Measurements from ENCODE around the gene SPRTN.

Gene SPRTN

GRCh38 chr1:231376875-231377549 lies 38.9 kb downstream of the SPRTN start:
- DNase-seq (ENCODE audit: low read depth) = no peak

- no peak for DNase-seq (ENCODE audit: low read depth)
Observed at GRCh38 chr1:231381729-231382128, 43.6 kb downstream of the SPRTN start.

GRCh38 chr1:231382426-231382825 lies 44.3 kb downstream of the SPRTN start:
- DNase-seq (ENCODE audit: low read depth) = no peak

DNA sequence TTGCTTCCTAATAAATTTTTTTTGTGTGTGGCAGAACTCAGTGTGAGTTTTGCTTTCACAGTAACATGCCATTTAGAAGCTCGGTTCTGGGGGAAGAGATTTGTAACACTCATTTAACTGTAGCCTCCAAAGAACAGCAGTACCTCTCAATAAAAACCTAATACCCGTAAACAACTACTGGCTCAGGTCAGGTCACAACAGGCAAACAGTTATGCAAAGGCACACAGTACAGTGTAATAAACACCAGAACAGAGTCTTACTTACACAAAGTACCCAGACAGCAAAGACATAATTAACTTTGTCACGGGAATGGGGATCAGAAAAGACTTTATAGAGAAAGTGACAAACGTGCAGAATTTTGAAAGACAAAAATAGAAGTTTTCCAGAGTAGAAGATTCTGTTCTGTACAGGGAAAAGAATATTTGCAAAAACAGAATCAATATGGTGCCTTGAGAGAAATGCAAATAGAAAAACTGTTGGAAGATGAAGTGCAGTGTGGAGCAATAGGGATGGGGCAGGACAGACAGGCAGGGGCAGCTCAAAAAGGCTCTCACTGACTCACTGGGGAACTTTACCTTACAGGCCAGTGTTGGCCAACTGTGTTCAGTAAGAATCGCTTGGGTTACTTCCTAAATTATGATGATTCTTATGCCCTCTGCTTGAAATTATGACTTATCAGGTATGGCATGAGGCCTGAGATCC lies 45.2 kb downstream of the SPRTN start:
- DNase-seq (ENCODE audit: low read depth) = no peak

DNA sequence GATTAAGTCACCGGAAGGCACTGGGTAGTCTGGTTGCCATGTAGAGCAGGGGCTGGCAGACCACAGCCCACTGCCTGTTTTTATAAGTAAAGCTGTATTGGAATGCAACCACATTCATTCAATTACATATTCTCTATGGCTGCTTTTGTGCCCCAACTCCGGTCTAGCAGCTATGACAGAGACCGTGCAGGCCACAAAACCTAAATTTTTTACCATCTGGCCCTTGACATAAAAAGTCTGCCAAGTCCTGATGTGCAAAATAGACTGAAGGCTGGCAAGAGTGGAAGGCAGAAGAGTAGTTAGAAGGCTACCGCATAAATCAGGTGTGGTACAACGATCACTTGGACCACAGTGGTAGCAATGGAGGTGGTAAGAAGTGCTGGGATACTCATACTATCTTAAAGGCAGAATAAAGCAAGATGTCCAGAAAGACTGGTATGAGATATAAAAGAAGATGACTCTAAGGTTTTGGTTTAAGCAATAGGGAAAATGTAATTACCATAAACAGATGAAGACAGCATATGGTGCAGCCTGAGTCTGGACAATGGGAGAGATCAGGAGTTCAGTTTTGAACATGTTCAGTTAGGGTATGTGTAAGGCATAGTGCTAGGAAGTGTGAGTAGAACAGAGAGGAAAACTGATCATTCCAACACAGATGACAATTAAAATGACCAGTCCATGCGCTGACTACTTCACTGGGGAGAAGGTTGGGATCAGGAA lies 46.8 kb downstream of the SPRTN start:
- DNase-seq (ENCODE audit: low read depth) = no peak

GRCh38 chr1:231385416-231385748 lies 47.3 kb downstream of the SPRTN start:
- no peak for DNase-seq (ENCODE audit: low read depth)

GRCh38 chr1:231386466-231386865 lies 48.4 kb downstream of the SPRTN start:
- DNase-seq (ENCODE audit: low read depth) = no peak

- no peak for DNase-seq (ENCODE audit: low read depth)
Observed at GRCh38 chr1:231387770-231388669, 49.9 kb downstream of the SPRTN start.

GRCh38 chr1:231390071-231390470 lies 52.0 kb downstream of the SPRTN start:
- no peak for DNase-seq (ENCODE audit: low read depth)

GRCh38 chr1:231392389-231393131 lies 54.5 kb downstream of the SPRTN start:
- no peak for DNase-seq (ENCODE audit: low read depth)

- DNase-seq (ENCODE audit: low read depth) = no peak
Observed at GRCh38 chr1:231393668-231394067, 55.6 kb downstream of the SPRTN start.

- no peak for DNase-seq (ENCODE audit: low read depth)
Observed at GRCh38 chr1:231395076-231395997, 57.2 kb downstream of the SPRTN start.

DNA sequence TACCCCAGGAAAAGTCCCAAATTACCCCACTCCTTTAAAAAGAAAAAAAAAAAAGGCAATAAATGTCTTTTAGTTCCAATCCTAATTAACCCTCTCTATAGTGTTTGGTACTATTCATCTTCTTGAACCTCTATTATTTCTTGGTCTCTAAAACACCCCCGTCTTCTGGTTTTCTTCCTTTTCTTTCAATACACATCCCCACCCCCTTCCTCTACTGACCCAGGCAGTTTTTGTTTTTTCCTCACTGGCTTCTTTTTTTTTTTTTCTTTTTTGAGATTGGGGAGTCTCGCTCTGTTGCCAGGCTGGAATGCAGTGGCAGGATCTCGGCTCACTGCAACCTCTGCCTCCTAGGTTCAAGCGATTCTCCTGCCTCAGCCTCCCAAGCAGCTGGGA lies 57.9 kb downstream of the SPRTN start:
- DNase-seq (ENCODE audit: low read depth) = no peak

DNA sequence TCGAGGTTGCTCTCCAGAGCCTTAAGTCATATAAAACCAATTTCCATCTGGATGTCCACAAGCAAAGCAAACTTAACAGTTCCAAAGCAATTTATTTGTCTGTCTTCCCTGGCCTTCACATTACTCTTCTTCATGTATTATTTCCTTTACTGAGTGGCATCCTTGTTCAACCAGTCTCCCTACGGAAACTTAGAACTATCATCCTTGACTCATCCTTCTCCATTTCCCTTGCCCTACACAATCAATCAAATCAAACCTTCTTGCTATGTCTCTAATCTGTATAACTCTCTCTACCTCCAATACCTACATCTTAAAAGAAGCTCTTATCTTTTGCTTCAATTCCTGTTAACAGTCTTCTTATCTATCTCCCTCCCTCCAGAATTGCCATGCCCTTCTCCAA lies 58.5 kb downstream of the SPRTN start:
- DNase-seq (ENCODE audit: low read depth) = no peak

DNA sequence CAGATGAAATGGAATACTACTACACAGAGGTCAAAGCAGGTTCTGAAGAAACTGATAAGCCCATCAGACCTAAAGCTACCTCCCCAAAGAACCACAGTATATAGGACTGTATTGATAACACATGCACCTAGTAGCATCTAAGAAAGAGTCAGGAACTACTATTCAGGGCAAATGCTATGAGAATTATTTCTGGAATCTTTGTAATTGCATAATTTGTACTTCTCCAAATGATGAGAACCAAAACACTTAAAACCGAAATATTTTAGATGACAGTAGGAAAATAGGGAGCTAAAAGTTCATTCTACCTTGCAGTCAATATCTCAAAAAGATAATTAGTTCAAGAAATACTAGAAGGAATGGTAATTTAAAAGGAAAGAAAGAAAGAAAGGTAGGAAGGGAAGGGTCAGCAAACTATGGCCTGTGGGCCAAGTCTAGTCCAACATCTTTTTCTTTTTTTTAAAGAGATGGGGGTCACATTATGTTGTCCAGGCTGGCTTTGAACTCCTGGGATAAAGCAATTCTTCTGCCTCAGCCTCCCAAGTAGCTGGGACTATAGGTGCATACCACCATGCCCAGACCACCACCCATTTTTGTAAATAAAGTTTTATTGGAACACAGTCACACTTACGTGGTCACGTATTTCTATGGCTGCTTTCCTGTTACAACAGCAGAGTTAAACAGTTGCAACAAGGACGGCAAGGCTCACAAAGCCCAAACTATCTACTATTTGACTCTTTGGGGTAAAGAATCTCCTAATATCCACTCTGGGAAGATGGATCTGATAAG lies 60.0 kb downstream of the SPRTN start:
- DNase-seq (ENCODE audit: low read depth) = no peak

- no peak for DNase-seq (ENCODE audit: low read depth)
Observed at GRCh38 chr1:231401478-231401877, 63.4 kb downstream of the SPRTN start.

GRCh38 chr1:231404318-231404717 lies 66.2 kb downstream of the SPRTN start:
- DNase-seq (ENCODE audit: low read depth) = no peak

Data from CMK (cell line).